Measurements from ENCODE around the gene GLRX3. TPM values are rescaled to one million over a fixed set of nuclear protein-coding genes. Genes with fewer than 3 reads are reported as not detected.

Gene GLRX3
- total and polyA plus RNA-seq, 2 of the 13 experiments (the other 11 are each of a cell fraction or from before 2014, with no cell fraction given): 91.4 to 135 TPM

DNA sequence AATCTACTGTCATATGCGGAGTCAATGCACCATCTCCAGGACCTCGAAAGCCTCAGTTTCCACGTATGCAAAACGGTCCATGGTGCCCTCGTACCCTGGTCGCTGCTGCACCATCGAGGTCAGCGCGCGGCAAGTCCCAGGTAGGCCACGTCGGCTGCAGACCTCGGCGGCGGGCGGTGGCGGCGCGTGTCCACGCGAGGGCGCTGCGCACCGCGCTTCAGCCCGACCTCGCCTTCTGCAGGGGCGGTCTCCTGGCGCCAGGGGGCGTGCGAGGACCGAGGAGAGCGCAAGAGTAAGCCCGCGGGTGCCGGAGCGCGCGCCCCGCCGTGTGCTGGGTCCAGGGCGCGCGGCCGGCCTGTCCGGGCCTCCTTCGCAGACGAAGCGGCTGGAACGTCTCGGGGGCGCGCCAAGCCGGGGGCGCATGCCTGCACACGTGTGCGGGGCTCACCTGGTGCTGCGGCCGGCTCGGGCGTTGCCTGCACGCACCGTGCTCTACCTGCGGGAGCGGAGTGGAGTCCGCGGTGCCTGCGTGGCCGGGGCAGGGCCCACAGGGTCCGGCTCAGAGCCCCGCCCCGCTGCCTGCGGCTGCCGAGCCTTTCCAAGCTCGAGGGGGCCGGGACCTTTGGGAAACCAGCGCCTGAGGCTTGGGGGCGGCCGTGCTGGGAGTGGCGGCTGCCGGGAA, 54.0 kb downstream of the GLRX3 start (continued):
- TF ChIP-seq, protein P1, sequence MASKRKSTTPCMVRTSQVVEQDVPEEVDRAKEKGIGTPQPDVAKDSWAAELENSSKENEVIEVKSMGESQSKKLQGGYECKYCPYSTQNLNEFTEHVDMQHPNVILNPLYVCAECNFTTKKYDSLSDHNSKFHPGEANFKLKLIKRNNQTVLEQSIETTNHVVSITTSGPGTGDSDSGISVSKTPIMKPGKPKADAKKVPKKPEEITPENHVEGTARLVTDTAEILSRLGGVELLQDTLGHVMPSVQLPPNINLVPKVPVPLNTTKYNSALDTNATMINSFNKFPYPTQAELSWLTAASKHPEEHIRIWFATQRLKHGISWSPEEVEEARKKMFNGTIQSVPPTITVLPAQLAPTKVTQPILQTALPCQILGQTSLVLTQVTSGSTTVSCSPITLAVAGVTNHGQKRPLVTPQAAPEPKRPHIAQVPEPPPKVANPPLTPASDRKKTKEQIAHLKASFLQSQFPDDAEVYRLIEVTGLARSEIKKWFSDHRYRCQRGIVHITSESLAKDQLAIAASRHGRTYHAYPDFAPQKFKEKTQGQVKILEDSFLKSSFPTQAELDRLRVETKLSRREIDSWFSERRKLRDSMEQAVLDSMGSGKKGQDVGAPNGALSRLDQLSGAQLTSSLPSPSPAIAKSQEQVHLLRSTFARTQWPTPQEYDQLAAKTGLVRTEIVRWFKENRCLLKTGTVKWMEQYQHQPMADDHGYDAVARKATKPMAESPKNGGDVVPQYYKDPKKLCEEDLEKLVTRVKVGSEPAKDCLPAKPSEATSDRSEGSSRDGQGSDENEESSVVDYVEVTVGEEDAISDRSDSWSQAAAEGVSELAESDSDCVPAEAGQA (IDR thresholded peaks at IDR 0.05; ENCODE audit: low read depth): no peak
- TF ChIP-seq, protein P1 (CRISPR knock-in tag; IDR thresholded peaks at IDR 0.05; ENCODE audit: borderline replicate concordance): peak; percentile 81; the same call in 1 of the 2 replicates
- TF ChIP-seq, protein P2, sequence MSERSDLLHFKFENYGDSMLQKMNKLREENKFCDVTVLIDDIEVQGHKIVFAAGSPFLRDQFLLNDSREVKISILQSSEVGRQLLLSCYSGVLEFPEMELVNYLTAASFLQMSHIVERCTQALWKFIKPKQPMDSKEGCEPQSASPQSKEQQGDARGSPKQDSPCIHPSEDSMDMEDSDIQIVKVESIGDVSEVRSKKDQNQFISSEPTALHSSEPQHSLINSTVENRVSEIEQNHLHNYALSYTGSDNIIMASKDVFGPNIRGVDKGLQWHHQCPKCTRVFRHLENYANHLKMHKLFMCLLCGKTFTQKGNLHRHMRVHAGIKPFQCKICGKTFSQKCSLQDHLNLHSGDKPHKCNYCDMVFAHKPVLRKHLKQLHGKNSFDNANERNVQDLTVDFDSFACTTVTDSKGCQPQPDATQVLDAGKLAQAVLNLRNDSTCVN (CRISPR knock-in tag; IDR thresholded peaks at IDR 0.05; ENCODE audit: borderline replicate concordance): no peak; the same call in 1 of the 2 replicates
- TF ChIP-seq ERF (CRISPR knock-in tag; IDR thresholded peaks at IDR 0.05): no peak
- no peak for TF ChIP-seq PCBP2 (optimal IDR thresholded peaks at IDR 0.05; ENCODE audit: low read depth, low read length, poor library complexity, severe bottlenecking)
- peak; percentile 68 for TF ChIP-seq MYC (CRISPR knock-in tag; IDR thresholded peaks at IDR 0.05; ENCODE audit: borderline replicate concordance)
- no peak for TF ChIP-seq SUZ12 (IDR thresholded peaks at IDR 0.05; ENCODE audit: low read depth, low read length)
- TF ChIP-seq ZNF101 (CRISPR knock-in tag; IDR thresholded peaks at IDR 0.05; ENCODE audit: borderline replicate concordance, low read depth): no peak
- peak; percentile 67; the same call in 1 of the 2 replicates for TF ChIP-seq BRD4 (CRISPR knock-in tag; IDR thresholded peaks at IDR 0.05)
- TF ChIP-seq HNRNPL (IDR thresholded peaks at IDR 0.05; ENCODE audit: low read depth, low read length): no peak
- TF ChIP-seq ZNF883 (CRISPR knock-in tag; IDR thresholded peaks at IDR 0.05; ENCODE audit: not compliant biosample characterization): no peak
- no peak for TF ChIP-seq ZNF350 (CRISPR knock-in tag; IDR thresholded peaks at IDR 0.05; ENCODE audit: borderline replicate concordance, low read depth)
- TF ChIP-seq CREM (IDR thresholded peaks at IDR 0.05): no peak
- no peak for TF ChIP-seq CREM (CRISPR knock-in tag; IDR thresholded peaks at IDR 0.05)
- no peak for TF ChIP-seq ZBTB1 (CRISPR knock-in tag; IDR thresholded peaks at IDR 0.05; ENCODE audit: borderline replicate concordance)
- TF ChIP-seq, protein P3, sequence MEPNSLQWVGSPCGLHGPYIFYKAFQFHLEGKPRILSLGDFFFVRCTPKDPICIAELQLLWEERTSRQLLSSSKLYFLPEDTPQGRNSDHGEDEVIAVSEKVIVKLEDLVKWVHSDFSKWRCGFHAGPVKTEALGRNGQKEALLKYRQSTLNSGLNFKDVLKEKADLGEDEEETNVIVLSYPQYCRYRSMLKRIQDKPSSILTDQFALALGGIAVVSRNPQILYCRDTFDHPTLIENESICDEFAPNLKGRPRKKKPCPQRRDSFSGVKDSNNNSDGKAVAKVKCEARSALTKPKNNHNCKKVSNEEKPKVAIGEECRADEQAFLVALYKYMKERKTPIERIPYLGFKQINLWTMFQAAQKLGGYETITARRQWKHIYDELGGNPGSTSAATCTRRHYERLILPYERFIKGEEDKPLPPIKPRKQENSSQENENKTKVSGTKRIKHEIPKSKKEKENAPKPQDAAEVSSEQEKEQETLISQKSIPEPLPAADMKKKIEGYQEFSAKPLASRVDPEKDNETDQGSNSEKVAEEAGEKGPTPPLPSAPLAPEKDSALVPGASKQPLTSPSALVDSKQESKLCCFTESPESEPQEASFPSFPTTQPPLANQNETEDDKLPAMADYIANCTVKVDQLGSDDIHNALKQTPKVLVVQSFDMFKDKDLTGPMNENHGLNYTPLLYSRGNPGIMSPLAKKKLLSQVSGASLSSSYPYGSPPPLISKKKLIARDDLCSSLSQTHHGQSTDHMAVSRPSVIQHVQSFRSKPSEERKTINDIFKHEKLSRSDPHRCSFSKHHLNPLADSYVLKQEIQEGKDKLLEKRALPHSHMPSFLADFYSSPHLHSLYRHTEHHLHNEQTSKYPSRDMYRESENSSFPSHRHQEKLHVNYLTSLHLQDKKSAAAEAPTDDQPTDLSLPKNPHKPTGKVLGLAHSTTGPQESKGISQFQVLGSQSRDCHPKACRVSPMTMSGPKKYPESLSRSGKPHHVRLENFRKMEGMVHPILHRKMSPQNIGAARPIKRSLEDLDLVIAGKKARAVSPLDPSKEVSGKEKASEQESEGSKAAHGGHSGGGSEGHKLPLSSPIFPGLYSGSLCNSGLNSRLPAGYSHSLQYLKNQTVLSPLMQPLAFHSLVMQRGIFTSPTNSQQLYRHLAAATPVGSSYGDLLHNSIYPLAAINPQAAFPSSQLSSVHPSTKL (CRISPR knock-in tag; IDR thresholded peaks at IDR 0.05): no peak
- TF ChIP-seq WIZ (CRISPR knock-in tag; IDR thresholded peaks at IDR 0.05): peak; percentile 71; the same call in 1 of the 2 replicates
- TF ChIP-seq KLF6 (CRISPR knock-in tag; IDR thresholded peaks at IDR 0.05): no peak

Data from HepG2 (cell line).